Kidney epithelial cell (primary cell): Measurements from ENCODE around the gene CYP2W1. TPM values are rescaled to one million over a fixed set of nuclear protein-coding genes. Genes with fewer than 3 reads are reported as not detected.

Experiments used
- DNase-seq: peaks from one replicate; pipeline ENCODE4 v3.0.0-alpha.2; 2010; ENCODE audit warnings: low read depth
- H3K27me3 ChIP-seq: 2 replicates; pipeline ENCODE4 v1.6.0; 2011; ENCODE audit warnings: low read length; ENCODE audit not compliant: control insufficient read depth, insufficient read depth
- H3K36me3 ChIP-seq: 2 replicates; pipeline ENCODE4 v1.5.1; 2011; ENCODE audit warnings: low read length; ENCODE audit not compliant: control insufficient read depth, insufficient read depth
- H3K4me3 ChIP-seq: 2 replicates; pipeline ENCODE4 v1.5.1; 2011; ENCODE audit warnings: low read depth, mild to moderate bottlenecking, control low read depth, low read length
- CTCF ChIP-seq: IDR thresholded peaks from 2 replicates; pipeline ENCODE4 v1.5.1; 2011; ENCODE audit warnings: mild to moderate bottlenecking, moderate library complexity, low read length, control low read depth, inconsistent platforms; ENCODE audit not compliant: insufficient read depth, poor library complexity, severe bottlenecking
- total RNA-seq: library from RNA; depleted of rRNA; stranded (reverse); fragments of >200 nt; gene quantifications from 2 replicates; pipeline ENCODE4 v1.2.3, GENCODE V29; 2015

The CYP2W1 gene
- total RNA-seq, 1 donor from 2014 or later = not detected

- Histone ChIP-seq H3K4me3 (no peak overlapping the region), H3K36me3 (no peaks in the 10 kb centered on the region), H3K27me3 (peaks cover 2% of the 10 kb centered on the region)
- no peak for DNase-seq
- TF ChIP-seq CTCF = no peak
Observed at GRCh38 chr7:979151-979550, 3.8 kb upstream of the CYP2W1 start.

GRCh38 chr7:979886-980571 lies 3.0 kb upstream of the CYP2W1 start:
- no peak overlapping the region for H3K4me3 ChIP-seq

GRCh38 chr7:981793-982510 lies 1.0 kb upstream of the CYP2W1 start:
- Histone ChIP-seq H3K36me3 (no peaks in the 10 kb centered on the region), H3K27me3 (peaks cover 2% of the 10 kb centered on the region), H3K4me3 (no peak overlapping the region)
- TF ChIP-seq CTCF = no peak
- no peak for DNase-seq

More at GRCh38 chr7:979886-980571, 3.0 kb upstream of the CYP2W1 start:
- TF ChIP-seq CTCF = no peak
- Histone ChIP-seq H3K27me3 (peaks cover 2% of the 10 kb centered on the region), H3K36me3 (no peaks in the 10 kb centered on the region)
- DNase-seq = peak; percentile 44

- peaks cover 2% of the 10 kb centered on the region for H3K27me3 ChIP-seq
- no peak overlapping the region for H3K4me3 ChIP-seq
- no peak for TF ChIP-seq CTCF
- H3K36me3 ChIP-seq = no peaks in the 10 kb centered on the region
- no peak for DNase-seq
Observed at GRCh38 chr7:982511-983003, 424 bp upstream of the CYP2W1 start.

- DNase-seq = no peak
- TF ChIP-seq CTCF = no peak
- Histone ChIP-seq H3K36me3 (no peaks in the 10 kb centered on the region), H3K4me3 (no peak overlapping the region), H3K27me3 (peaks cover 2% of the 10 kb centered on the region)
Observed at GRCh38 chr7:983616-984071, 663 bp downstream of the CYP2W1 start.
